Stimulated activated CD4-positive, alpha-beta T cell treated with anti-CD3 and anti-CD28 coated beads, Interleukin-1b, Interleukin-23, amount 100 ng/mL, for 4 hours (primary cell): ENCODE results near the gene CRIP1.

Experiments used
- DNase-seq, 2 donors: peaks; one replicate each; pipeline ENCODE4 v3.0.0-alpha.2; 2020; ENCODE audit warnings: low read depth in 2 of 2

Gene CRIP1

DNA sequence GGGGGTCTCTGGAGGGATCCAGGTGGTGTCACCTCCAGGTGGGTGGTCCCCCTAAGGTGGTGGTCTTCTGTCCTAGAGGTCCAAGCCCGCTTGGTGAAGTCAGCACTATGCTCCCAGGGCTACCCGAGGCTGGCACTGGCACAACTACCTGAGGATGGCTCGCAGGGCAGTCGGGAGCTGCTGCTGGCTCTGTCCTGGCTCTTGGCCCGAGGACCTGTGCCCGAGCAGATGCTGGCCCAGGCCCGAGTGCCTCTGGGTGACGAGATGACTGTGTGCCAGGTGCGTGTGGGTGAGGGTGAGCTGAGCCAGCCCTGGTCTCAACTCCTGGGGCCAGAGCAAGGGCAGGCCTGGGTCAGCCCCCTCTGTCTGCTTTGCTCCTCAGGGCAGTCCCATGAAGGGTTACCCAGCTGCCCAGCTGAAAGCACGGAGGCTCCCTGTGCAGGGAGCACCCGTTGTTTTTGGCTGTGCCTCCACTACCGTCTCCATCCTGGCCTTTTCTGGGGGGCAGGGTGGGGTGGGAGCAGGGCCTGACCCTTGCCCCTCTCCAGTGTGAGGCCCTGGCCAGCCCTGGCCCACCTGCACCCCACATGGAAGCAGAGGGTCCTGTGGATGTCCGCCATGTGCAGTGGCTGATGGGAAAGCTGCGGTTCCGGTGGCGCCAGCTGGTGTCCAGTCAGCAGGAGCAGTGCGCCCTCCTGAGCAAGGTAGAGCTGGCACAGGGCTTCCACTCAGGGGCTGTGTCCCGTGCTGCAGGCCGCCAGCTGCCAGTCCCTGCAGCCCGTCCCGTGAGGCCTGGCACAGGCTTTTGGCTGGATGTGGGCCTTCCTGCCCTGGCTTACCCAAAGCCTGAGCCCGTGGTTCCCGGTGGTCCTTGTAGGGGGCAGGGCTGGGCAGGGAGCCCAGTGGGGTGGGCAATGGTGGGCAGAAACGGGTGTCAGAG, 5.6 kb downstream of the CRIP1 start:
- DNase-seq: no peak

DNA sequence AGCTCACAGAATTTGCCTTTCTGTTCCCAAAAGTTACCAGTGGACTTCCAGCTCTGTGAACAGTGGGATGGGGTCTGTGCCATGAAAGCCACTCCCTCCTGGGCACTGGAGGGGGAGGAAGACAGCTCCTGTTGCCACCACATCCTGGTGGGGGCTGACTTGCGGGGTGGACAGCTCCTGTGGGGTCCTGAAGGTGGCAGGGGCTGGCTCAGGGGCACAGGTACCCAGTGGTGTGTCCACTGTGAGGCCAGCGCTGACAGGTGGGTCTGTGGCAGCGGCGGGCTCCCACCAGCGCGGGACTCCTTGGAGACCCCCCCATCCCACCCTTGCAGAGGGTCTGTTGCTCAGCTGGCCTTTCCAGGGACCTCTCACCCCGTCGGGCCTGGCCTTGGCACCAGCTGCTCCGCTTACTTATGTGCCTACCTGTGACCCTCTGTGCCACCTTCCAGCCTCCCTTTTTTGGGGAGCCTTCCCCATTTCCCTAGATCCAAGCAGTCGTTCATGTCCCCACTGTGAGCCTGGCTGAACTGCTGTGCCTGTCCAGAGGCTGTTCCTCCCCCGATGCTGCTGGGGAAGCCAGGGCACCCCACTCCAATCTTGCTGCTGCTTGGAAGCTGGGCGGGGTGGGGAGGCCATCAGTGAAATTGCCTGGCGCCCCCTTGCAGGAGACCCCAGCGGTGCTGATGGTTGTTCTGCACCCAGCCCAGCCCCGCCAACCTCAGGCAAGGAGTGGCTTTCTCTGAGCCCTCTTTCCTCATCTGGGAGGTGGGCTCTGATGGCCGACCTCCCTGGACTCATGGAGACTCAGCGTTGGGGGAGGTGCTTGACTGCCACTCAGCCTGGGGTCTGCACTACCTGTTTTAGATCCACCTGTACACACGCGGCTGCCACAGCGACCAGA, 6.5 kb downstream of the CRIP1 start:
- no peak for DNase-seq

DNA sequence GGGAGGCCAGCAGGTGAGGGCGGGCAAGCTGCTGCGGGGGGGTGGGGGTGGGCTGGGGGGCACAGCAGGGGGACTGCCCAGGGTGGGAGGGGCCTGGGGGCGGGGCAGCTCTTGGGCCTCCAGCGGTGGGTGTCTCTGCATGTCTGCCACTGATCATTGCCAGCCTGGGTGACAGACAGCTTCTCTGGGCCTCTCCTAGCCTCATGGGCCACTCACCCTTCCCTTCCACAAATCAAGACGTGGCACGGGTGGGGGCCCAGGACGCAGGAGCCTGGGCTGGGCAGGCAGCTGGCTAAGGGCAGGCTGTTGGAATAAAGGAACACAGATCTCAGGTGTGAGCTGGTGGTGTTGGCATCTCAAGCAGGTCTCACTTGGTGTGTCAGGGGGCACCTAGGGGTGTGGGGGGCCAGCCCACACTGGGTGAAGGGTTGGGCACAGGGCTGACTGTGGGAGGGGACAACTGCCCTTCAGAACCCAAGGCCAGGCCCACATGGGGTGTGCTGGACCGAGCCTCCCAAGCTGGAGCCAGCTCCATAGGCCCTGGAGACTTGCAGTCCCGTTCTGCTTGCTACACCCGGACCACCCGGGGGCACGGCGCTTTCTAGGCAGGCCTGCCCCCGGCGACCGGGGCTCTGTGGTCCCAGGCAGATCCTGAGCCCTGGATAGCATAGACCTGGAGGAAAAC, 7.4 kb downstream of the CRIP1 start:
- no peak for DNase-seq

DNA sequence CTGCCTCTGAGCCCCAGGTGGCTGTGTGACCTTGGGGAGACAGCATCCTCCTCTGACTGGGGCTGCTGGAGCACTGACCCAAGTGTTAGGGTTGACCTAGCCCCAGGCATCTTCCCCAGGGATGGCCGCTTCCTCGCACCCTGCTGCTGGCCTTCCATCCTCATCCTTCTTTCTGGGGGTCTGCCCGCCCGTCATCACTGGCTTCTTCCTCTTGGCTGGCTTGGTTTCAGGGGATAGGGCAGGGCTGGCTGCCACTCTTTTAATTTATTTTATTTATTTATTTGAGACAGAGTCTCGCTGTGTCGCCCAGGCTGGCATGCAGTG, 7.9 kb downstream of the CRIP1 start:
- DNase-seq: no peak

DNA sequence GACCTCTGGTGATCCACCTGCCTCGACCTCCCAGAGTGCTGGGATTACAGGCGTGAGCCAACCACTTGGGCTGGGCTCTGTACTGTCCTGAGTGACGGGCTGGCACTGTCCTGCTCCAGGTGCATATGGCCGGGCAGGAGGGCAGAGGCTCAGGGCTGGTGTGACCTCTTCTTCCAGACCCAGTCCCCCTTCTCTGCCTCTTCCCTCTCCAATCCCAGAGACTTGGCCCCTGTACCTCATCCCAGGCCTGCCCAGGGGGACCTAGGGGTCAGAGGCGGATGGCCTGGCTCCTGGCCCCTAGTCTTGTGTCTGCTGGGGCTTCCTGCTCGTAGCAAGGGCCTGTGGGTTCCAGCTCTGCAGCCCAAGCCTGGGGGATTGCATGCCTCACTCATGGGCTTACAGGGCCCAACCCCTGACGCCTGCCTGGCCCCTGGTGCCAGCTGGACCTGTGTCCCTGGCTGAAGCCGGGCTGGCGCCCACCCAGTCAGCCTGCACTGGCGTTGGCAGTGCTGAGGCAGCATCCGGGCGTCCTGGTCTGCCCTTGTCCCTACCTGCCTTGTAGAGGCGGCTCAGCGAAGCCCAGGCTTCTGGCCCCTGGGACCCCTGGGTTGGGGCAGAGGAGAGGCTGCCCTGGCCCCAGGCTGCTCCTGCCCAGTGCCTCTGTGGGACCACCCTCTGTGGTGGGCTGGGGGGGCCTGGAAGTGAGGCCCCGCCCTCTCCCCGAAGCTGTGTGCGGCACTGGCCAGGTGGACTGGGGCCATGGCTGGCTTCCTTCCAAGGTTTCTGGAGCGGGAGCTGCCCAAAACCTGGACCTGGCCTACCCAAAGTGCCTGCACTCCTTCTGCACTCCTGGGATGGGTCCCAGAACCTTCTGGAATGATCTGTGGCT, 8.7 kb downstream of the CRIP1 start:
- DNase-seq: no peak

DNA sequence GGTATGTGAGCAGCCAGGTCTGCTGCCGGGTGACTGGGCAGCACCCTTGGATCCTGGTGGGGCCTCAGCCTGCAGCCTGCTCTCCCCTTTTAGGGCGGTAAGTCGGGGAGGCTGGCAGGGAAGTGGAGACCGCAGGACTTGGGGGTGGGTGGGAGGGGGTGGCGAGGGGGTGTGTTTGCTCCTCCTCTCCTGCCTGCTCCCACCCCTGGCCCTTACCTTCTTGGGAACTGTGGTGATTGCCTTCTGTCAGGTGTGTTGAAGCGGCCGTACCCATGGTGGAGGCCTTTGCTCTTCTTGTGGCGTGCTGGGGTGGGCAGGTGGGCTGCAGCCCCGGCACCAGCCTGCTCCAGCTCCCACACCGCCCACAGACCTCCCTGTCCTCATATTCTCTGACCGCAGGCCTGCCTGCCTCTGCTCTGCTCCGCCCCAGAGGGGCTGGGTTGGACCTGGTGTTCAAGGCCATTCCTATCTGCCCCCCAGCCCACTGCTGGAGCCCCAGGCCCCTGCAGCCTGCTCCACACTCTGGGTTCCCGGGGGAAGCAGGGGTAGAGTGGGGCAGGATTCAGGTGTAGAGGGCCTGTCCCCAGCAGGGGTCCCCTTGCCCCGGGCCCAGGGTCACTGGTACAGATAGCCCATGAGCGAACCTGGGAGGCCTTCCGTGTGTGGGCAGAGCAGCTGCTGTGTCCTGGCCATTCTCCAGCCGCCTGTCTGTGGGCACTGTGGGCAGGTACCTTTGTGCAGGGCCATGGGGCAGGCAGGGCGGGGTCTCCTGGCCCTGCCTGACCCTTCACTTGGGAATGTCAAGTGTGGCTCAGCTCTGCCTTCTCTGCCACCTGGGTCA, 9.5 kb downstream of the CRIP1 start:
- DNase-seq: no peak

DNA sequence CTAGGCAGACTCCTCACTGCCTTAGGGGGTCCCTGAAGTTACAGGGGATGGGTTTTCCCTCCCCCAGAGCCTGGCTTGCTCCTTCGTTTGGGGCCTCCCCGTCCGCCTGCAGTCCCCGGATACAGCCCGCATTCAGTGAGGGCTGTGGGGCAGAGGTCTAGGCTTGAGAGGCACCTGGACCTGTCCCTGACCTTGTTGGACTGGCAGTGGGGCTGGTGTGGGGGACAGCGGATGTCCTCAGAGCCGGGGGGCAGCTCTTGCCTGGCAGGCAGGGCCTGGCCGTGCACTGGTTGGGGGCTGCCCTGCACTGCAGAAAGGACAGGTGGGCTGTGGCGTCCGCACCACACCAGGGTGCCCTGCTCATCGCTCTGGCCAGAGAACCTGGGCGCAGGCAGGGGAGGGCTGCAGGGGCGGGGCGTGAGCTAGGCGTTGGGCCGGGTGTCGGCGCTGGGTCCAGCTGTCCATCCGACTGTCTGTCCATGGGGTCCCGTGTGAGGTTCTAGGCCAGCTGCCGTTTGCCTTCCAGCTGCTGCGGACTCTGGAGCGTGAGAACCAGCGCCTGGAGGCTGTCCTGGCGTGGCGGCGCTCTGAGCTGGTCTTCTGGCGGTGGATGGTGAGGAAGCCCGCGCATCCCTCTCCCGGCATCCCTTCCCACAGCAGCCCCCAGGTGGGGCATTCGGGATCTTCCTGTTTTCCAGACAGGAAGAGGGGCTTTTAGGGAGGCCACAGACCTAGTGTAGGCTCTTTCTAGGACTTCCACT, 10.3 kb downstream of the CRIP1 start:
- DNase-seq: no peak

DNA sequence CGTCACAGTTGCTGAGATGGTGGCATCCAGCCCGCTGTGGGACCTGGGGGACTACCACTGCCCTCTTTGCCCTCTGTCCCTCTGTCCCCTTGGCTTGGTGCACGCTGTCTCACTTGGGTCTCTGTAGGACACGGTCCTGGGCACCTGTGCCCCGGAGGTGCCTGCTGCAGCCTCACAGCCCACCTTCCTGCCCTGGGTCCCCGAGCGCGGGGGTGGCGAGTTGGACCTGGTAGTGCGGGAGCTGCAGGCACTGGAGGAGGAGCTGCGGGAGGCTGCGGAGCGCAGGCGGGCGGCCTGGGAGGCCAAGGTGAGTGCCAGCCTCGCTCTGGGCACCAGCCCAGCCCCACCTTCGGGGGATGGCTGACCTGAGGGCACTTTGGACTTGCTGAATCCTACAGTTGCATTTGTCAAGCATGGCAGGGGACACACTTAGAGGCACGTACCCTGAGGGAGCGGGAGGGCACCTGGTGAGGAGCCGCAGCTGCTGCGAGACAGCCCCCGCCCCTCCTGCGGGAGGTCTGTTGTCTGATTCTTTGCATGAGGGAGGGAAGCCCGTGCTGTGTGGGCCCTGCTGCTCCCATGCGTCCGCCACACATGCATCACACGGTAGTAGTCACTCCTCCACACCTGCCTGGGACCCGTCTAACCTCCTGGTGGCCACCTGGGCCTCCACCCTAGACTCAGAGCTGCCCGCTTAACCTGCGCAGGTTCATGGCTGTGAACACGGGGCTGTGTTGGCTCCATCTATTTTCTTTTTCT, 11.2 kb downstream of the CRIP1 start:
- DNase-seq: no peak

DNA sequence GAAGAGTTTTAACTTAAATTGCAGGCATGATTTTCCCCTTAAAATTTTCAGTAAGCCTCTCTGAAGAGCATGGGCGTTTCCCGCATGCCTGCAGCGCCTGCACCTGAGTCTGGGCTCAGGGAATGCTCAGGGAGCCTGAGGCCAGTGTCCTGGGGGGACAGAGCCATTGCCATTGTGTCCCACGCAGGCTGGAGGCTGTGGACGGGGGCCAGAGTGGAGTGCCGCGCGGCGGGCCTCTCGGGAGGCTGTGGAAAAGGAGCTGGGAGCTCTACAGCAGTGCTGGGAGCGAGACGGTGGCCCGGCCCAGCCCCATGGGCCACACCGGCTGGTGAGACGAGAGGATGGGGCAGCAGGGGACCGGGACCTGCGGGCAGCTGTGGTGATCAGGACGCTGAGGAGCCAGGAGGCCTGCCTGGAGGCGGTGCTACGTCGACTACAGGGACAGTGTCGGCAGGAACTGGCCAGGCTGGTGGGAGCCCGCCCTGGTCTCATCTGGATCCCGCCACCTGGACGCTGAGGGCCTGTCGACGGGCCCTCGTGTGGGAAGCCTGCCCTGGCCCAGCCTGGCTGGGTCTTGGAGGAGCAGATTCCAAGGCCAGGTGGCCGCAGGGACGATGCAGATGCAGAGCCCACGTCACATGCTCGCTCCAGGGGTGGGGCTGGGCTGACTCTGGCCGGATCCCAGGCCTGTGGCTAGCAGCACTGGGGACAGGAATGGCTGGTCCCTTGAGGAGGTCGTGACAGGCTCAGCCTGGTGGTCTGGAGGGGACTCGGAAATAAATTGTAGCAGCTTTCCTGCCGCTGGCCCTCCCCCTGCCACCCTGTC, 12.0 kb downstream of the CRIP1 start:
- no peak for DNase-seq

DNA sequence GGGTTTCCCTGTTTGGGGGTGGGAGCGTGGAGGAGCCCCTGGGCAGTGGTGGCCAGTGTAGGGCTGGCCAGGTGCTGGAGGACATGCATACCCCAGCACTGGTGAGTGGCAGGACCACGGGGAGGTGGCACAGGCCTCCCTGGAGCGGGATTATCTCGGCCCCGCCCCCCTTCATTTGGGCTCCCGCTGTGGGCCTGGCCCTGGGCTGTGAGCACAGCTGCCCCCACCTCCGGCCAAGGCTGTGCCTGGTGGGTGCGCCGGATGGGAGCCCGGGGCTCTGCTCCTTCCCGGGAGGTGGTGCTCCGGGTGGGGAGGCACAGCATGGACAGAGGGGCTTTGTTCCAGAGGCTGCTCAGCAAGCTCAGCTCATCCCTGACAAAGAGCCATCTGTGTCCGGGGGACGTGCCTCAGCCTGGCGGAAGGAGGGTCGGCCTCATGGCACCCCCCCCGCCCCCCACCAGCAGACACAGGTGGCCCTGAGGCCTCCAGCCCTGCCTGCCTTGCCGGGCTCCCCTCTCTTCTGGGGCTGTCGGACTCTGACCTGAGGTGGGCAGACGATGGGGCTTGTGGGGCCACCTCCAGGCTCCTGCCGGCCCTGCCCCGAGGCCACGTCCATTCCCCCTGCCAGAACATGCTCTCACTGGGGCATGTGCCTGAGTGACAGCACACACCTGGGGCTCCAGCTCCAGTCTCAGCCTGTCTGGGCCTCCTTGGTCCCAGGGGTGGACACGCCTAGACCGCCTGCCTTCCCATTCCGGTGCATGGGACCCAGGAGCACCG, 12.8 kb downstream of the CRIP1 start:
- no peak for DNase-seq

DNA sequence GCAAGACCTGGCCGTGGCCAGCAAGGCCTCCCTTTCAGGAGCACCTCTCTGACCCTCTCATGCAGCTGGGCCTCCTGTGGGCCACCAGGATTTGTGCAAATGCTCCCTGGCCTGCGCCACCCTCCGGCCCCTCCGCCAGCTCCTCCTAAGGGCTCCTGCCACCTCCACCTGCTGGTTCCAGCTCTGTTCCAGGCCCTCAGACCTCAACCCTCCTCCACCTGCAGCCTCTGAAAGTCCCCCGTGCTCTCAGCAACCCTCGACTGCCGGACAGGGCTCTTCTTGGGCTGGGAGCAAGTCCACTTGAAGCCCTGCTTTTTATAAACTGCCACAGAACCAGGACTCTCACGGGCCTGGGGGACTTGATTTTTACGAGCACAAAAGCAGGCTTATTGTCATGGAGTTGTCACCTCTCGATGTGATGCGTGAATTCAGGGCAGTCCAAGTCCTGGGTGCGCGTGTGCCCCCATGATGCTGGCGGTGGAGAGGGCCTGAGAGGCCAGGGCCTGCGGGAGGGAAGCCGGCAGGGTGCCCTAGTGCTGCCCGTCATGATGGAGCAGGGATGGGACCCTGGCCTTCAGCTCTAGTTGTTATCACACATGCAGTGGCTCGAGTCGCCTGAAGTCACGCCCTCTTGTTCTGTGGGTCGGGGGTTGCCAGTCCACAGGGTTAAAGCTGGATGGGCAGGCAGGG, 13.5 kb downstream of the CRIP1 start:
- DNase-seq: no peak

DNA sequence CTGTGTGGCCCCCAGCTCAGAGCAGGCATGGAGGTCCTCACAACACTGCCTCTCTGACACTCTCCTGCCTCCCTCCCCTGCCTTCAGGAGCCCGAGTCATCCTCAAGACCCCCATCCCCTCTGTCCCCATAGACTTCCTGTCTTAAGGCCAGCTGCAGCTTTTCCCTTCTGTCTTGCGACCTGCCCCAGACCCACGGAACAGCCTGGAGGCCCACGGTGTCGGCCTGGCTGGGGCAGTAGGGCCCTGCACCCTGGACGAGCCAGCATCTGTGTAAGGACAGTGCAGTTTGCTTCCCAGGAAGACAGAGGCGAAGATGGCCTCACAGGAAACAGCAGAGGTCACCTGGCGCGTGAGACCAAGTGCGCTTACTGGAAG, 14.0 kb downstream of the CRIP1 start:
- DNase-seq: no peak

DNA sequence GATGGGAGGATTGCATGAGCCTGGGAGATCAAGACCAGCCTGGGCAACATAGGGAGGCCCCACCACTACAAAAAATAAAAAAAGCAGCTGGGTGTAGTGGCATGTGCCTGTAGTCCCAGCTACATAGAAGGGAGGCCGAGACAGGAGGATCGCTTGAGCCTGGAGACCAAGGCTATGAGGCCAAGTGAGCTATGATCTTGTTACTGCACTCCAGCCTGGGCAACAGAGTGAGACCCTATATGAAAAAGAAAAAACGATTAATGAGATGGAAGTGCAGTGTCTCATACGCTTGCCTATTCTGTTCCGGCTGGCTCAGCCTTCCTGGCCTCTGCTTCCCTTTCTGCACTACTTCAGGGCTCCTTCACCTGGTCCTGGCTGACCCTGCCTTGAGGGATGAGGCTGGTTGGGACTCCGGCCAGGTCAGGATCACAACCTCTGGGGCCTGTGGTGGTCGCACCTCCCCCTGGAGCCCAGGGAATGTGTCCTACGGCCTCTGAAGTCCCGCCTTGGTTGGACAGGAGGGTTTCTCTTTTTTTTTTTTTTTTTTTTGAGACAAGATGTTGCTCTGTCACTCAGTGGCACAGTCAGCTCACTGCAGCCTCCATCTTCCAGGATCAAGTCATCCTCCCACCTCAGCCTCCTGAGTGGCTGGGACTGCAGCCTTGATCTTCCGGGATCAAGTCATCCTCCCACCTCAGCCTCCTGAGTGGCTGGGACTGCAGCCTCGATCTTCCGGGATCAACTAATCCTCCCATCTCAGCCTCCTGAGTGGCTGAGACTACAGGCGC, 15.0 kb downstream of the CRIP1 start:
- DNase-seq: no peak

DNA sequence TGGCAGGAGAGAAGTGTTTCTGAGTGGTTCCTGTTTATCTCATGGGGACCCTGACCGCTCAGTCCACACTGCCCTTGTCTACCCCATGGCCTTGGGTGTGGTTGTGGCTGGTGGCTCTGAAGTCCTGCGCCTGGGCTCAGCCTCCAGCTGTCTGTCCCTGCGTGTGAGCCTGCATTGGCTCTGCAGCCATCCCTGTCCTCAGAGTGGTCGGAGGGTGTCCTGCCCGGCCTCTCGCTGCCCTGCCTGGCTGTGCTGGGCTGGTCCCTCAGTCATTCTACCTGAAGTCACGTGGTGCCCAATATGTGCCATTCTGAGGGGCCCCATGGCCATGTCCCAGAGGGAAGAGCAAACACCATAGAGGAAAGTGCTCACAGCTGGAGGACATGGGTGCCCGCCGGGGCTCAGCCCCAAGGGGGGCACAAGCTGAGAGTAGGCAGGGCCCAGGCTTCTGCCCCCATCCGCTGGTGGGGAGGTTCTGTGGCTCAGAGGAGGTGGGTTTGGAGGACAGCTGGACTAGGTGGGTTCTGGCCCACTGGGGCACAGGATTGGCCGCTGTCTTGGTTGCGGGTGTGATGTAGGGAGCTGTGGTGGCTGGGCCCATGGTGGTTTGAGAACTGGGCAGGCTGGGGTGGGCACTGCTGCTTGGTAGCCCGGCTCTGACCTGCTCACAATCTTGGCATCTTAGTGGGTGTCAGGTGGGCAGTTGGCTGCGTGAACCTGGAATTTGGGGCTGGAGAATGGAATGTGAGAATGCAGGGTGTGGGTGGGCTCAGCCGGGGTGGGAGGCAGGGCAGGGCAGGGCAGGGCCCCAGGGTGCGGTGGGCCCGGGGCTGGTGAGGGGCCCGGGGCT, 16.0 kb downstream of the CRIP1 start:
- DNase-seq: no peak

DNA sequence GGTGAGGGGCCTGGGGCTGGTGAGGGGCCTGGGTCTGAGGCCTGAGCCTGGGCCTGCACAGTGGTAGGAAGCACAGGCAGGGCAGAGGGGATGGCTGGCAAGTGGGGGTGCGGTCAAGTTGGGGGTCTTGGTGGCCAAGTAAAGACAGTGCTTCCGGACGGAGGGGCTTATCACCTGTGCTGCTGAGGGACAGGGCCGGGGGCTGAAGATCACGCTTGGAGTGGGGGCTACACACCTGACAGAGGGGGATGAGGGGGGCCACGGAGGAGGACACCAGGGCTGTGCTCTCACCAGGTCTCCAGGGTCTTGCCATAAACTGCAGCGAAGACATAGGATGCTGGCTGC, 16.6 kb downstream of the CRIP1 start:
- no peak for DNase-seq
